GM21529 (cell line): ENCODE data around the gene FAAH.
"Not testable (repeated sequence)": the region's sequence is repeated elsewhere in the genome, so short reads cannot be mapped to it uniquely, and the experiment has no call there.

Experiments used
- ATAC-seq: cut with Tn5 transposase; IDR thresholded peaks from one replicate; pipeline ENCODE4 v1.9.1; 2021; ENCODE audit not compliant: unreplicated experiment

The FAAH gene

DNA sequence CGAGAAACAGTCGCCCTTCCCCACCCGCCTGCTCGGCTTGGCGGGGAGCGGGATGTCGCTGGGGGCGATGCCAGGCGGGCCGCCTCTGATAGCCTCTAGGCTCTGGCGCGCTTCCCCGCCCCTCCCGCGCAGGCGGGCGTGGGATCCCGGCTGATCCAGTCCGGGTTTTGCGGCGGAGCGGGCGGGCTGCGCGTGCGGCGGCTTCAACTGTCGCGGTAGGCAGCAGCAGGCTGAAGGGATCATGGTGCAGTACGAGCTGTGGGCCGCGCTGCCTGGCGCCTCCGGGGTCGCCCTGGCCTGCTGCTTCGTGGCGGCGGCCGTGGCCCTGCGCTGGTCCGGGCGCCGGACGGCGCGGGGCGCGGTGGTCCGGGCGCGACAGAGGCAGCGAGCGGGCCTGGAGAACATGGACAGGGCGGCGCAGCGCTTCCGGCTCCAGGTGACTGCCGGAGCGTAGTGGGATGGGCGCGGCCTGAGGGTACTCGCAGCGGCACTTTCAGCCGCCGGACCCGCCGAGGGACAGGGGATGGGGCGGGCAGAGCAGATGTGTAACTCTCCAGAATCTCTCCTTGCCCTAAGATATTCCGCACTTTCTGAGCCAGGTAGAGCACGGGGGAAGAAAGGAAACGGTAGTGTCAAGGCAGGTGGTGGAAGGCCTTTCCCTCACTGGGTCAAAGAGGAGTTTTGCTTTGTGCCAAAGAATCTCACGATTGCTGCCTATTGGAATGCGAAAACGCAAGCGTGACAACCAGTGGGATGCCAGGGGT, at the start of gene FAAH:
TSS of gene FAAH (plus strand) at position 210 of the 764 bp plus-strand sequence. CDS start at position 242, 32 bp downstream.
- no peak for ATAC-seq

DNA sequence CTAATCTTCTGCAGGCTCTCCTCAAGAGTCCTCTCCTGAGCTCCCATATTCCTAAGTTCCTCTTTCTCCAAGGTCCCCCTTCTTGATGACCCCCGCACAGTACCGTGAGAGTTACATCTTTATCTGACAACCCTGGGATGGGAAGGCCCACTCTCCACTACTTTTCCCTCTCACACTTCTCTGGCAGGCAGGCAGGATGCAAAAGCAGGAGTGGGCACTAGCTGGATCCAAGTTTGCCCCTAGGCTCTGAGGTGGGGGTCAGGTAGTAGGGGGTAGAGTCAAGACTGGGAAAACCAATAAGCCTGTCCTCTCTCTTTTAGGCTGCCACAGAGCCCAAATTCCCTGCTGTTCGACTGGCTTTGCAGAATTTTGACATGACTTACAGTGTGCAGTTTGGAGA, 49.6 kb upstream of the FAAH start:
- no peak for ATAC-seq

DNA sequence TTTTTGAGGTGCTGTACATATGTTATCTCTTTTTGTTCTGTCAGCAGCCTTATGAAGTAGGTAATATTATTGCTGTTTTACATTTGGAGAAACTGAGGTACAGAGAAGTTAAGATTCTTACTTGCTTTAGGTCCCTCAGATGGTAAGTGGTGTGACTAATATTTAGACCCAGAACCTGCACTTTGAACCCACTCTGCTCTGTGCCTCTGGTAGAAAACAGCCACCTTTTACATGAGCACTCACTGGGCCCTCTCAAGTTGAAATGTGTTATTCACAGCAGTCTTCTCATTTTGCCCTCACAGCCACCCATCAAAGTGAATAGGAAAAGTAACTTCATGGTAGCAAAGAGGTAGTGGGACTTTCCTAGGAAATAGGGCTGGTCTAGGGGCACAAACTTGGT, 48.8 kb upstream of the FAAH start:
- no peak for ATAC-seq

DNA sequence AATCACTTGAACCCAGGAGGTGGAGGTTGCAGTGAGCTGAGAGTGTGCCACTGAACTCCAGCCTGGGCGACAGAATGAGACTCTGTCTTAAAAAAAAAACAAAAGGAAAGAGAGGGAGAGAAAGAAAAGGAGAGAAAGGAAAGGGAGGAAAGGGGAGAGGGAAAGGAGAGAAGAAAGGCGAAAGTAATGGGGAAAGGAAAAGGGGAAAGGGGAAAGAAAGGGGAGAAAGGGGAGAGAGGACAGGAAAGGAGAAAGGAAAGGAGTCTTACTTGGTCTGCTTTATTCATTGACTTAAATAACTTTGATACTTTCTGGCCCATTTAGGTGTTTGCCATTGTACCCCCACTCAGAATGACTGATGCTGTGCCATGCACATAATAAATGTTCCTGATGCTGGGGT, 41.8 kb upstream of the FAAH start:
- ATAC-seq: no peak

DNA sequence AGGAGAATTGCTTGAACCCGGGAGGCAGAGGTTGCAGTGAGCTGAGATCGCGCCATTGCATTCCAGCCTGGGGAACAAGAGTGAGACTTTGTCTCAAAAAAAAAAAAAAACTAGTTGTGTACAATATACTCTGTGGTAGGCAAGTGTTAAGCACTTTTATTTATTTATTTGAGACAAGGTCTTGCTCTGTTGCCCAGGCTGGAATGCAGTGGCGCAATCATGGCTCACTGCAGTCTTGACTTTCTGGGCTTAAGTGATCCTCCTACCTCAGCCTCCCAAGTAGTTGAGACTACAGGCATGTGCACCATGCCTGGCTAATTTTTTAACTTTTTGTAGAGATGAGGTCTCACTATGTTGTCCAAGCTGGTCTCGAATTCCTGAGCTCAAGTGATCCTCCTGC, 38.2 kb upstream of the FAAH start:
- not testable (repeated sequence) for ATAC-seq

DNA sequence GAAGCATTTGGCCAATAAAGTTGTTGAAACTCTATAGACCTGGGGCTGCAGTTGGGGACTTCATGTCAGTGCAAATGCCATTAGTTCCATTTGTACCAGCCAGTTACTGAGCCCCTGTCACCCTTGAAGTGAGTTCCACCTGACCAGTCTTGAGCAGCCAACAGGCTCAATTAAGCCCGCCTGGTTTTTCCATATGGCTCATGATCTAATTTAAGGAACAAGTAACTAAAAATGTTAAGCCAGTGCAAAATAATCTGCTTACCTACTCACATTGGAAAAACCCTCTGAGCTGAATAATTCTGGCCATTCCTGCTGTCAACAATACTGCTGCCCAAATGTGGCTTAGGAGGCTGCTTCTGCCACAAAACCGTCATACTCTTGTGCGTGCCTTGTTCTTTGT, 32.0 kb upstream of the FAAH start:
- ATAC-seq: no peak

DNA sequence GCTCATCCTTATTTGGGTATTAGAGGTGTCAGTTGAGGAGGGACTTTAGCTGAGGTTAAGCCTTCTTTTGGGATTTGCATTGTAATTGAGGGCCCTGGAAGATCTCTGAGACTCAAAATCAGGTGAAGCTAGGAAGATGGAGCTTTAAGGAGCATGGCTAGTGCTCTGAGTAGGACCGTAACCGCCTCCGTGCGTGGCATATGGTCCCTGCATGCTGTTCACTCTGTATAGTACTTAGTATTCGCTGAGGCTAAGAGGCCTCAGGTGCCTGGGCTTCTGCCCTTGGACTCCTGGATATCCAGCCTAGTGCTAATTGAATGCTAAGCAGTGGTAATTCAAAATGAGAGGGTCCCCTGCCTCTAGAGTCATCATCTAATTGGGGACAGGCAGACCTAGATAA, 31.0 kb upstream of the FAAH start:
- no peak for ATAC-seq

DNA sequence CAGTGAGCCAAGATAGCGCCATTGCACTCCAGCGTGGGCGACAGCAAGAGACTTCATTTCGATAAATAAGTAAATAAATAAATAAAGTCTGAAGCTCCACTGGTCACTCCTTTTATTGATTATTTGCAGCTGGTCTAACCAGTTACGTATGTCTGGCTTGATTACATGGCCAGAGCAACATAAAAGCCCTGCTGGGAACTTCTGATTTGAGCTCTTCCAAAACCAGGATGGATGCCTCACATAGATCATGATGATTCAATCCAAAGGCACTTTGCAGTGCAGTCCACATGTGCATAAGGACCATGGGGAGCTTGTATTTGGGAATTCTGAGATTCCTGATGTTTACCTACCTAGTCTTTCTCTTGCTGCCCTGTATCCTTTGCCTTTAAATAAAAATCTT, 29.5 kb upstream of the FAAH start:
- no peak for ATAC-seq

DNA sequence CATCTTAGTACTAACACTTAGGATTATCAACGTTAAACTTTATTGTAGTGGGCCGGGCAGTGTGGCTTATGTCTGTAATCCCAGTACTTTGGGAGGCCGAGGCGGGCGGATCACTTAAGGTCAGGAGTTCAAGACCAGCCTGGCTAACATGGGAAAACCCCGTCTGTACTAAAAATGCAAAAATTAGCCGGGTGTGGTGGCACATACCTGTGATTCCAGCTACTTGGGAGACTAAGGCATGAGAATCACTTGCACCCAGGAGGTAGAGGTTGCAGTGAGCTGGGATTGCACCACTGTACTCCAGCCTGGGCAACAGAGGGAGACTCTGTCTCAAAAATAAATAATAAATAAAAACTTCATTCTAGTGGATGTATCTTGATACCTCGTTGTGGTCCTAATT, 28.3 kb upstream of the FAAH start:
- ATAC-seq: not testable (repeated sequence)

DNA sequence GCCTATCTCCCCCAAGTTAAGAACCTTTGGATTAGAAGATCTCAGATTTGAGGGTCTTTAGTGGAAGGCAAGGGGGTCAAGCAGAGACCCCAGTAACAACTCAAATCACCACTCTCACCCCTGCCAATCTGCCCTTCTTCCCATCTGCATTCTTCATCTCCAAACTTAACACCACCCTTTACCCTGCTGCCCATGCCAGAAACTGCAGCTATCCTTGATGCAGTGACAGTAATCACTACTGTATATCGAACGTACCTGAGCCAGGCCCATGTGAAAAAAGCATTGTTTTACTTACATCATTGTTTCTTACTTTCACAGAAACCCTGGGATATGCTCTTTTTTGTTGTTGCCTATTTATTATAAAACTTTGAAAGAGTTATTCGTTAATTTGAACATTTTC, 27.0 kb upstream of the FAAH start:
- no peak for ATAC-seq

DNA sequence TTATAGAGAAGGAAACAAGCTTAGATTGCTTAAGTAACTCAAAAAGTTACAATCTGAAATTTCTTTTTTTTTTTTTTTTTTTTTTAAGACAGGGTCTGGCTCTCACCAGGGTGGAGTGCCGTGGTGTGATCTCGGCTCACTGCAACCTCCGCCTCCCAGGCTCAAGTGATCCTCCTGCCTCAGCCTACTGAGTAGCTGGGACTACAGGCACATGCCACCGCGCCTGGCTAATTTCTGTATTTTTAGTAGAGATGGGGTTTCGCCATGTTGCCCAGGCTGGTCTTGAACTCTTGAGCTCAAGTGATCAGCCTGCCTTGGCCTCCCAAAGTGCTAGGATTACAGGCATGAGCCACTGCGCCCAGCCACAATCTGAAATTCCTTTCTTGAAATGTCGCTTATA, 26.4 kb upstream of the FAAH start:
- ATAC-seq: not testable (repeated sequence)

DNA sequence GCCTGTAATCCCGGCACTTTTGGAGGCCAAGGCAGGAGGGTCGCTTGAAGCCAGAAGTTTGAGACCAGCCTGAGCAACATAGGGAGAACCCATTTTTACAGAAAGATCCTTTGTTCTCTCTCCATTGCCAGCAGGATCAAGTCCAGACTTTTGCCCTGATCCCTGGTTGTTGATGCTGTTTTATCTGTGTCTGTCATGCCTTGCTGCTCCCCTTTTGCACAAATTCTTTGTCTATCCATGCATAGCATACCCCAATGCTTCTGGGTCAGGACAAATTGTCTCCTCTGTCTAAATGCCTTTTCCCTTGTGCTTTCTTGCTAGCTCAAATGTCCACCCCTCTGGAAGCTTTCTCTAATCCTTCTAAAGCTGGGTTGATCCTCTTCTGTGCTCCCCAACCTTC, 25.3 kb upstream of the FAAH start:
- ATAC-seq: no peak

DNA sequence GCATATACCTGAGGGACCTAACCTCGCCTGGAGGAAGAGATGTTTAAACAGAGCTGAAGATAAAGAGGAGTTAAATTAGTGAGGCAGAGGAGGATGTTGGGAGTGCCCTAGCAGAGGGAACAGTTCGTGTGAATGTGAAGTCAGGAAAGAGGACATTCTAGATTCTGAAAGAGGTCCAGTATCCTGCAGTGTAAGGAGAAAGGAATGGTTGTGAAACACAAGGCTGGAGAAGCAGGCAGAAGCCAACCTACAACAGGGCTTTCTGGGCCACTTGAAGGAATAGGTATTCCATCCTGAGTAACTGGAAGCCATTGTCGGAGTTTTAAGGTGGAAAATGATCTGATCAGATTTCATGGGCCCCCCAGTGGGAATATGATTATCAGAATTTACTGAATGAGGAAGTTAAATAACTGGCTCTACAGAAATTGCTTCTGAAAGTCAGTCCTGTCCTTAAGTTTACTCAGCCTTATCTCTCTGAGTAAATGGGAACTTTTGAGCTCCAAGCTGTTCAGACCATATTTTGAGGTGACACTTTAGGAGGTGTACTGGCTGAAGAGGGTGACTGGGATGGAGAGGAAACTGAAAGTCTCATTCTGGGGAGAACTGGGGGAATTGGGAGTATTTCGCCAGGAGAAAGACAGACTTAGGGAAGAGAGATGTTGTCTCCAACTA, 24.4 kb upstream of the FAAH start:
- no peak for ATAC-seq

DNA sequence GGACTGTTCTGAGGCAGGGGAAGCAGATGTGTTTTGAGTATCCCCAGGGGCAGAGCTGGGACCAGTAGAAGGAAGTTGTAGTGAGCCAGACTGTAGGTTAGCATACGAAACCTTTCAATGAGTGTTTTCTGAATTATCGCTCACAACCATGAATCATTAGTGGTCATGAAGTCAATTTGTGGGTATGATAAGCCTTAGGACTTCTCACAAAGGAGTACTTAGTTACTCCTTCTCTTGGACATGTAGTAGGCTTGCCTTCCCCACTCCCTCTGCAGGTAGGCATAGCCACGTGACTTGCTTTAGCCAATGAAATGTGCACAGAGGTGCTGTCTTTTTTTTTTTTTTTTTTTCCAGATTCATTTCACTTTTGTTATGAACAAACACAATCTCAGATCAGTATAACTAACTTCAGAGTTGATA, 23.9 kb upstream of the FAAH start:
- ATAC-seq: no peak

DNA sequence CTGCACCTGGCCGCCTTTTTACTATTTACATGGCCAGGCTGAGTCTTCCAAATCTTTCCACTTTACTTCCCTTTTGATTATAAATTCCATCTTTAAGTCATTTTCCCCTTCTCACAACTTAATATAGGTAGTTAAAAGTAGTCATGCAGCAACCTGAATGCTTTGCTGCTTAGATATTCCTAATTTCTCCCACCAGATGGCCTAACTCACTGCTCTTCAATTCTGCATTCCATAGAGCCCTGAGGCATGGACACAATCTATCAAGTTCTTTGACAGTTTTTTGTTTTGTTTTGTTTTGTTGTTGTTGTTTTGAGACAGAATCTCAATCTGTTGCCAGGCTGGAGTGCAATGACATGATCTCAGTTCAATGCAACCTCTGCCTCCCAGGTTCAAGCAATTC, 21.7 kb upstream of the FAAH start:
- no peak for ATAC-seq

DNA sequence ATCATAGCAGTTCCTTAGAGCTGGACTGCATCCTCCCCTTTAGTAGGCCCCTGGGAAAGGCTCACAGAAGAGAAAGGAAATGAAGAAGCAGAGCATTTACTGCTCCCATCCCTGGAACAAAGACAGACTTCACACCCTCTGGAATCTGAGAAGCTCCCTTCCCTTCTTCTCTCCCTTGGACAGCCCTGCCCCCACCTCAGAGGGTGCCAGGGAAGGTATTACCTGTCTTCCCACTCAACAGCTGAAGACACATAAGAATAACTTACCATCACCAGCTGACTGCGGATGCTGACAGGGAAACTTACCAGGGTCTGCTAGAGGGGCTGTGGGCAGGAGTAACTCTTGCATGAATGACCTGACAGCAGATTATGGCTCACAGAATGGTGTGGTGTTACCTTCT, 14.1 kb upstream of the FAAH start:
- ATAC-seq: no peak

DNA sequence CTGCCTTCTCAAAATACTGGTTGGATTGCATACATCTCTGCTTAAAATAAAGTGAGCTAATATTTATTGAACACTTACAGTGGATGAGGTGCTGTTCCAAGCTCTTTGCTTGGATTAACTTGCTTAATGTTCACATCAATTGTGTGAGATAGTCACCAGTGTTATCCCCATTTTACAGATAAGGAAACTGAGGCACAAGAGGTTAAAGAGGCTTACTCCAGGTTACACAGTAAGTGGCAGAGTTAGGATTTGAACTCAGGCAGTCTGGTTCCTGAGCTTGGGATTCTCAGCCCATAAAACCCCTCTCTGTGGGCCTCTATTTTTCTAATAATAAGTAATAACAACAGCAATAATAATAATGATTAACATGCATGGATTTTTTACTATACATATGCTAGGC, 13.6 kb upstream of the FAAH start:
- ATAC-seq: no peak

DNA sequence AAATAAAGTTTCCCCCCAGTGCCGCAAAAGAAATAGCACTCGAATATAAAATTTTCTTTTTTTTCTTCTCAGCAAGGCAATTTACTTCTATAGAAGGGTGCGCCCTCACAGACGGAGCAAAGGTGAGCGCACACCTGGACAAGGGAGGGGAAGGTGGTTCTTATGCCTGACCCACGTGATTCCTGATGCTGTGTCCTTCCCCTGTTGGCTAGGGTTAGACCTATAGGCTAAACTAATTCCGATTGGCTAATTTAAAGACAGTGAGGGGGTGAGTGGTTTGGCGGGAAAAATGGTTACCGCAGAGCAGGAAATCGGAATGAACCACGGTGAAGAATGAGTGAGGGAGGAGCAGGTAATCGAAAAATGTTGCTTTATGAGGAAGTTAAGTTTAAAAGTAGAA, 607 bp upstream of the FAAH start:
- no peak for ATAC-seq

DNA sequence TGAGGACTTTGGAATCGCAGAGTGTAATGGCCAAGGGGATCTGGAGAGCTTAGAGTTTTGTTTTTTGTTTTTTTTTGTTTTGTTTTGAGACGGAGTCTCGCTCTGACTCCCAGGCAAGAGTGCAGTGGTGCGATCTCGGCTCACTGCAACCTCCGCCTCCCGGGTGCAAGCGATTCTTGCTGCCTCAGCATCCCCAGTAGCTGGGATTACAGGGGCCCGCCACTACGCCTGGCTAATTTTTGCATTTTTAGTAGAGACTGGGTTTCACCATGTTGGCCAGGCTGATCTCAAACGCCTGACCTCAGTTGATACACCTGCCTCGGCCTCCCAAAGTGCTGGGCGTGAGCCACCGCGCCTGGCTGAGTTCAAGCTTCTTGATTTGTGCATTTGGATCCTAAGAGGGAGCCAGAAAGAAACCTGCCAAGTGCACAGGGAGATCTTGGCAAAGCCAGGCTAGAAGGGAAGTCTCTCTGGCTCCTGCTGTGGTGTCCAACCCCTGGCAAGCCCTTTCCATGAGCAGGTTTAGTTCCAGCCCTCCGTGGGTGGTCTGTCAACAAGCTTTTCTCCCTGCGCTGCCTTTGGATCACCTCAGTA, 852 bp downstream of the FAAH start:
- no peak for ATAC-seq

DNA sequence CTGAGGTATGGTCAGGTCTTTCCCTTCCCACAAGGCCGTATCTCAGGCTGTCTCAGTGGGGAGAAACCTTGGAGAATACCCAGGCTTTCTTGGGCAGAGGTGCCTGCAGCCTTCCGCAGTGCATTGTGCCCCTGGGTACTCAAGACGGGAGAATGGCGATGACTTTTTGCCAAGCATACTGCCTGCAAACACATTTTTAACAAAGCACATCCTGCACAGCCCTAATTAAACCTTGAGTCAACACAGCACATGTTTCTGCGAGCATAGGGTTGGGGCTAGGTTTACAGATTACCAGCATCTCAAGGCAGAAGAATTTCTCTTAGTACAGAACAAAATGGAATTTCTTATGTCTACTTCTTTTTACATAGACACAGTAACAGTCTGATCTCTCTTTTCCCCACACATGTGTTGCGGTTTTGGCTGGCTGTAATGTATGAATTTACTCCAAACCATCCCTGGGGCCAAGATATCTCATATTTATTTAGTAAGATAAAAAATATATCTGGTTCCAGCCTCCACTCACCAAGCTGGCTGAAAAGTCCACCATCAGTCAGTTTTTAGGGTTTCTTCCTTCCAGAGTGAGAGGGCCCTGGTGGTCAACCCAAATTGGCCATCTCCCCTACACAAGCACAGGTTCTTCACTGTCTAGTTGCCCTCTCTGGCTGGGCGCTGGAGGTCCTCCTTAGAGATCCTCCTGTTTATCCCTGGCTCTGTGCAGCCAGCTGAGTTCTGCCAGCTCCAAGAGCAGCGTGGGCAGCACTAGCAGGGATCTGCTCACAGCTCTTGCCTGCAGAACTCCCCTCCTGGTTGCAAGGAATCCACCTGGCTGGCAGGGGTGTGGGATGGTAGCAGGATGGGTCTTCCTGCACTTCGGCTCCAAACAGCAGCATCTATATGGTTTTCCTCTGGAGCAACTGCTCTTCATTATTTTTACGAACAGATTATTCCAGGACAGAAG, 2.6 kb downstream of the FAAH start:
- no peak for ATAC-seq

DNA sequence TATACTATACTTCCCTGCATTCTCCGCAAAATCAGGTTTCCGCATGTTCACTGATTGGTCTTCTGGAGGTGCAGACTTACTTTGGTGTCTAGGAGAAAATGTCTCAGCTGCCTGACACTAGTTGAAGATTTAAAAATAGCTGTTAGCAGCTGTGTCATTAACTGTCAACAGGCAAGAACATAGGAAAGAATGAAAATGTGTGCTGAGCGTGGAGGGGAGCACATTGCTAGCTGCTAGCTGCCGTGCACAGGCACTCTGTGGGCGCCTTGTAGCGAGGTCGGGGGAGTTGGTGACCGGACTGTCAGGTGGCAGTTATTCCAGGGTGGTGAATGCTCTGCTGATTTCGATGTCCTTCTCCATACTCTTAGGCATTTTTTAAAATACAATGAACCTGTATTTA, 5.2 kb downstream of the FAAH start:
- no peak for ATAC-seq
